NCI-H345 (cell line): ENCODE results near the gene SLC29A3.

Source experiments
- DNase-seq: peaks from one replicate; lab custom pipeline; 2025; lab: John Stamatoyannopoulos, UW

Gene SLC29A3

DNA sequence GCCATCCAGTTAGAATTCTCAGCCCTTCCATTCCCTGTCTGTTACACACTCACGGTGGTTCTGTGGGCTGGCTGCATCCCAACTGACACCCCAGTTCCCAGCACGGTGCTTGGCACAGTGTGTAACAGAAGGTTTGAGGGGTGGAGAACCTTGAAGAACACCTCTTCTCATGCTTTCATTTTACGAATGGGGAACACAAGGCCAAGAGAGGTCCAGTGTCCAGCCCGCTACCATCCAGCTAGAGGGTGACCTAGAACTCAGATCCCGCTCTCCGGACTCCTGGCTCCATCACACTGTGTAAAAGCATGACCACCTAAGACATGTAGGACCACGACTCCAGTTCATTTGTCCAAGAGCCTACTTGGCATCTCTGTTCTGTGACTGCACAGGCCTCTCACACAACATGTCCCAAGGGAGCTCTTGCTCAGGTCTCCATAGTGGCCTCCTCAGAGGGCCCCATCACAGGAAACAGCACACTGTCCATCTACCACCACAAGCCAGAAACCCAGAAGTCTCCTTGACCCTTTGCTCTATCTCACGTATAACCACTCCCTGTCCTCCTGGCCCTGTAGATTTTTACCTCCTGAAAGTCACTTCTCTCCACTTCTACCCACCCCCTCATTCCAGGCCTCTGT is 74.9 kb downstream of the SLC29A3 start:
- DNase-seq: no peak

DNA sequence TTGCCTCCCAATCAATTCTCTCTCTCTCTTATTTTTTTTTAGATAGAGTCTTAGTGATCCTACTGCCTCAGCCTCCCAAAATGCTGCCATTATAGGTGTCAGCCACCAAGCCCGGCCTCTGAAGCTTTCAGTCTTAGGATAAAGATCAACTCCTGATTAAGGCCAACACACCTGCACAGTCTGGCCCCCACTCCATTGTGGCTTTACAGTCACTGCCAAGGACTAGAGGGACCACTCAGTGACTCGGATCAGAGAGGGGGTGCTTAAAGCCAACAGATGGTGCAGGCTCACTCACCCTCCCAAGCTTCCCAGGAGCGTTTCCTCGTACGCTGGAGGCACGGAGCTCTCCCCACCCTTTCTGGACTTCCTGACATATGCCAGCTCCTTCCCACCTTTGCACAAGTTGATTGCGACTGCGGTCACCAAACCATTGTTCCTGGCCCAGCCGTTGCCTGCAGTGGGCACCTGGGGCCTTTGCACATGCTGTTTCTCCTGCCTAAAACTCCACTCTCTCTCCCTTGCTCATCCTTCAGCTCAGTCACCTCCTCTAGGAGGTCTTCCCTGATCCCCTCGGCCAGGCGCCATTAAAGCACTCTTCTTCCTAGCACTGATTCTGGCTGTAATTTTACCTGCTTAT is 76.0 kb downstream of the SLC29A3 start:
- no peak for DNase-seq

GRCh38 chr10:71395621-71396020 is 76.6 kb downstream of the SLC29A3 start:
- no peak for DNase-seq

- peak; percentile 77 for DNase-seq
Observed at GRCh38 chr10:71396084-71396710, 77.1 kb downstream of the SLC29A3 start.

DNA sequence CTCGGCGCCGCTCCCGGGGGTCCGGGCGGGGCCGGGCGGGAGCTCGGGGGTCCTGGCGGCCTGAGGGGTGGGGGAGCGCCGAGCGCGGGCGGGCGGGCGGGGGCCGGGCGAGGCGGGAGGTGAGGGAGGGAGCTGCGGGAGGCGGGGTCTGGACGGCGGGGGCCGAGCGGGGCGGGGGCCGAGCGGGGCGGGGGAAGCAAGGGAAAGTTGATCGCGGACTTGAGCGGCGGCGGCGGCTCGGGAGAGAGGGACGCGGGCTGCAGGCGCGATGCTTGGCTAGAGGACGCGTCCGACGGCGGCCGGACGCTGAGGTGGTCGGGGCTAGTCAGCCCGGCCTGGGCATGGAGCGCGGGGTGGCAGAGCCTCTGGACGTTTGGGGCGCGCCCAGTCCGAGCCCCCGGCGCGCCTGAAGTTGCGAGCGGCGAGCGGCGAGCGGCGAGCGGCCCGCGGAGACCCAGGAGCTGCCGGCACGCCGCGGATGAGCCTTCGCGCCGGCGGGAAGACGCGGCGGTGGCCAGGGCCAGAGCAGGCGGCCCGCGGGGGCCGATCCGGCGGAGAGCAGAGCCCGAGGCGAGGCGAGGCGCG is 77.7 kb downstream of the SLC29A3 start, which contains the start of gene CDH23:
TSS of gene CDH23 (plus strand) at position 210 of the 585 bp plus-strand sequence. CDS start 42,912 bp downstream, outside the sequence.
- DNase-seq: peak; percentile 12

GRCh38 chr10:71397296-71398212 is 78.5 kb downstream of the SLC29A3 start:
- no peak for DNase-seq

- DNase-seq: no peak
Observed at GRCh38 chr10:71398976-71399375, 79.9 kb downstream of the SLC29A3 start.

DNA sequence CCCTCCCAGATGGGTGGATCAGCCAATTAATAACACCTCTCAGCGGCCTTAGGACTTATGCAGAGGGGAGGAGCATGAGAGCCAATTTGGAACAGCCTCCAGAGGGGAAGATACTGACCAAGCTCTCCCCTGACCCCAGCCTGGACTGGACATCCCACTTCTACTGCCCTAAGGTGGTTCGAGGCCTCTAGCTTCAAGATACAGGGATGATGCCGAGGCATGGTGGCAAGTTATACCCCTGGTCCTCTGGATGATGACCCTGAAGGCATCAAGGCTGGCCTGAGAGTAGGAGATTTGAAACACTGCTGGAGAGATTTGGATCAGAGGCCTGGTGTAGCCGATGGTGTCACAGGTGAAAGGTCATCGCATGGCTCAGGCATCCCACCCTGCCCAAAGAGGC is 80.9 kb downstream of the SLC29A3 start:
- no peak for DNase-seq

DNA sequence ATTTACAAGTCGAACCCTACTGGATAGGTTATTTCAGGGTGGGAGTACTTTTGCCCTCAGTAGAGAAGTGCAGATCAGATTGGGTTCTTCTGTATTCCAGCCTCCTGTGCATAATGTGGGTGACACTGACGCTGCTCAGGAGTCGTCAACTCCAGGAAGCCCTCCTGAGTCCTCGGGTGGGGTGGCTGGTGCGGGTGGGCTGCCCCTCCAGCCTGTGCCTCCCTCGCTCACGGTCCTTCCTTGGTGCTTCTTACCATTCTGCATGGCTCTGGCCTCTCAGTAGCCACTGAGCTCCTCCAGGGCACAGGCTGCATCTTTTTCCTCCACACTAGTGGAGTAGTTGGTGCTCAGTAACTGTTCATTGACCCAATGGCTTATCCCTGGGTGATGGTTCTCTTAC is 82.0 kb downstream of the SLC29A3 start:
- no peak for DNase-seq

DNA sequence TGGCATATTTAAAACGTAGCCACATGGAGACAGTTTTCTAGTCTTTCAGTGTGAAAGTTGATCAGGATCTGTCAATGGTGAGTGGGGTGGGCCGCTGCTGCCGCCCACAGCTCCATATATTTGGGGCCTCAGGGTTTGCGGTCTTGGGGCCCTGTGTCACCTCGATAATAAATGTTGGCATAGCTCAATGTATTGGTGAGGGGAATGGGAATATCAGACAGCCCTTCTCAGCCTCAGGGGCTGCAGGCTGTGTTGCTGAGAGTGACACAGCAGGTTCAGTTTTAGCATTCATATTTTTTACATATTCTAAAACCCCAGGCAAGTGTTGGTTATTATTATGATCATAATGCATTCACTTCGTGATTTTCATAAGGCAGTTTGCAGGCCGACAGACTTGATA is 82.9 kb downstream of the SLC29A3 start:
- DNase-seq: no peak

GRCh38 chr10:71404503-71405295 is 85.6 kb downstream of the SLC29A3 start:
- no peak for DNase-seq

GRCh38 chr10:71406878-71407277 is 87.8 kb downstream of the SLC29A3 start:
- no peak for DNase-seq

GRCh38 chr10:71408436-71409225 is 89.6 kb downstream of the SLC29A3 start:
- no peak for DNase-seq

DNA sequence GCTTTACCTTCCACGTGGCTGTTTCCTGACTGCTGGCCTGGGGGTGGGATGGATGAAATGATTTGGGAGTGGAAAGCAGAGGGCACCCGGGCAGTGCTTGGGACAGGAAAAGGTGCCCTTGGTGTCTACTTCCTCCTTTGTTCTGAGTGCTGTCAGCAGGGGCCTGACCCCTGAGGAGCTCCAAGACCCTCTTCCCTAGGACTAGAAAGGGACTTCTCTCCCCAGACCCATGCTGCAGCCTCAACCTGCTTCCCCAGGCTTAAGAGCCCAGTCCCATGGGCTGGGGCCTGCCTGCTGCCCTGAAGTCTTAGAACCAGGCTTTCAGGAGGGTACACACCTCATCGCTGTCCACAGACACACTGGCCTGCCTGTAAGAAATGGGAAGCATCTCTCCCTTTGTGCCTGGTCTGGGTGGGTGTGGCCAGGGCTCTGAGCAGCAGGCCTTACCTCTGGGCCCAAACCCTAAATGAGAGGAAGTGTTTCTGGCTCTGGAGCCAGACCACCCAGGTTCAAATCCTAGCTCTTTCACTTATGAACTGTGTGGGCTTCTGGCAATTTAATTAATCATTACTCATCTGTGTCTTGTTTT is 90.6 kb downstream of the SLC29A3 start:
- no peak for DNase-seq
